ENCODE data around the gene MUSTN1. TPM values are rescaled to one million over a fixed set of nuclear protein-coding genes. Genes with fewer than 3 reads are reported as not detected.

The MUSTN1 gene
- total RNA-seq, 2 experiments from 2014 or later = not detected

DNA sequence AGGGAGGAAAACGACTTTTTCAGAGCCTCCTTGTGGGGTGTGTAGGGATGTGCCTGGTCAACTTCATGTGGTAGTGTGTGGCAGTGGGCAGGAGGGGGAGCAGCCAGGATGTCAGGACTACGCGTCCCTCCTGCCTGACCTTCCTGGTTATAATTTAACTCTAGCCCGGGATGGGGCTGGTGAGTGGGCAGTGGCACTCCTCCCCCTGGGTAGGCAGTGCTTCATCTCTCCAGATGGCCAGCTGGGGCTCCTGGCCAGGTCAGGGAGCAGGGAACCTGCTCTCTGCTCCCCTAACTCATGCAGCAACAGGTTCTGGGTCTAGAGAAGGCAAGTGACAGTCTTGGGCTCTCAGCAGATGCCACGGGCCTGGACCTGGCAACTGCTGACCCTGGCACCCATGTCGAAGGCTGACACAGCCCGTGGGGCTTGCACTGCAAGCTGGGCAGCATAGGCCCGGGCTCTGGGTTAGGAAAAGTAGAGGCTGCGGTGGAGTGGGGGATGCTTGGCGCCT is 6.9 kb downstream of the MUSTN1 start:
- Mint-ChIP-seq H3K27me3 (no peaks in the 10 kb centered on the region), H3K9me3 (no peaks in the 10 kb centered on the region), H3K4me1 (ENCODE audit: low read depth) (peaks cover 5% of the 10 kb centered on the region), H3K4me3 (no peak overlapping the region), H3K36me3 (ENCODE audit: low read depth) (no peaks in the 10 kb centered on the region), H3K27ac (no peak overlapping the region)
- CTCF ChIA-PET = interaction anchor here (1.4 kb wide), 1 partner anchor 29 kb away, joined by 4 read pairs; no protein-coding TSS in a partner anchor
- ATAC-seq (no peak), DNase-seq (no peak)
- TF ChIP-seq, protein P1, sequence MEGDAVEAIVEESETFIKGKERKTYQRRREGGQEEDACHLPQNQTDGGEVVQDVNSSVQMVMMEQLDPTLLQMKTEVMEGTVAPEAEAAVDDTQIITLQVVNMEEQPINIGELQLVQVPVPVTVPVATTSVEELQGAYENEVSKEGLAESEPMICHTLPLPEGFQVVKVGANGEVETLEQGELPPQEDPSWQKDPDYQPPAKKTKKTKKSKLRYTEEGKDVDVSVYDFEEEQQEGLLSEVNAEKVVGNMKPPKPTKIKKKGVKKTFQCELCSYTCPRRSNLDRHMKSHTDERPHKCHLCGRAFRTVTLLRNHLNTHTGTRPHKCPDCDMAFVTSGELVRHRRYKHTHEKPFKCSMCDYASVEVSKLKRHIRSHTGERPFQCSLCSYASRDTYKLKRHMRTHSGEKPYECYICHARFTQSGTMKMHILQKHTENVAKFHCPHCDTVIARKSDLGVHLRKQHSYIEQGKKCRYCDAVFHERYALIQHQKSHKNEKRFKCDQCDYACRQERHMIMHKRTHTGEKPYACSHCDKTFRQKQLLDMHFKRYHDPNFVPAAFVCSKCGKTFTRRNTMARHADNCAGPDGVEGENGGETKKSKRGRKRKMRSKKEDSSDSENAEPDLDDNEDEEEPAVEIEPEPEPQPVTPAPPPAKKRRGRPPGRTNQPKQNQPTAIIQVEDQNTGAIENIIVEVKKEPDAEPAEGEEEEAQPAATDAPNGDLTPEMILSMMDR (IDR thresholded peaks at IDR 0.05) = no peak
- intact Hi-C loops (cut with micrococcal nuclease) = no loop called here
- POLR2A ChIA-PET = no interaction called here

DNA sequence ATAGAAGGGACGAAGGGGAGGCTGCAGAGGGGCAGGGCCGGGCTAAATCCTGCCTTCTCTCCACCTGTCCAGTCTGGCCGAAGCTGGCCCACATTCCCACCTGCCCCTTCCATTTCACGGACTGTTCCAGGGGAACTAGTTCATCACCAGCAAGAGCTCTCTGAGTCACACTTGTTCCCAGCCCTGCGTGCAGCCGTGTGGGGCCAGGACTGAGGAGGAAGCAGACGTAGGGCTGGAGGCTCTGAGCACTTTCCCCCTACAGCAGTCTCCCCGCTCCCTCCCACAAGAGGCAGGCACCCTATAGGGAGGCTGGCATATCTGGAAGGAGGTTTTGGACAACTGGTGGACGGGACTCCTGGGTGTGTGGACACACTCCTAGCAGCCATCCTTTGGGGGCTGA is 7.4 kb downstream of the MUSTN1 start:
- Mint-ChIP-seq H3K4me3 (no peak overlapping the region), H3K27ac (no peak overlapping the region)
- POLR2A ChIA-PET = no interaction called here

DNA sequence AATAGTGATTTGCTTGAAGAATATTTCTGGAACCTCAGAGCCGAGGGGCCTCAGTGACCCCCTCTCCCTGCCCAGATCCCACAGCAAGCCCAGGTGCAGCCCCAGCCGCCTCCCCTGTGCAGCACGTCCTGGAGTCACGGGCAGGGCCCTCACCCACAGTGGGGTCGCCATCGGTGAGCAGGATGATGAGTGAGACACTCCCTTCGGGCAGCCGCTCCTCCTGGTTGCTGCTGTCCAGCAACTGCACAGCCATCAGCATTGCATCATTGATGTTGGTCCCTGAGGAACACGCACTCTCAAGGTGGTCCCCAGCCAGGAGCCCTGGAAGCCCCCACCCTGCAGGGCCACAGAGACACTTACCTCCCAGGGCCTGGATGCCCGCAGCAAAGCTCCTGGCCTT is 10.8 kb downstream of the MUSTN1 start:
- no peak for ATAC-seq
- CTCF ChIA-PET = interaction anchor here (3.9 kb wide), 1 partner anchor 25 kb away, joined by 17 read pairs; no protein-coding TSS in a partner anchor
- H3K36me3 Mint-ChIP-seq (ENCODE audit: low read depth) = no peaks in the 10 kb centered on the region
- POLR2A ChIA-PET = no interaction called here
- no peak for DNase-seq
- H3K27me3 Mint-ChIP-seq = no peaks in the 10 kb centered on the region
- intact Hi-C loops (cut with micrococcal nuclease) = no loop called here
- H3K4me1 Mint-ChIP-seq (ENCODE audit: low read depth) = no peaks in the 10 kb centered on the region
- H3K4me3 Mint-ChIP-seq = no peak overlapping the region
- TF ChIP-seq, protein P1 (IDR thresholded peaks at IDR 0.05) = no peak
- no peak overlapping the region for H3K27ac Mint-ChIP-seq
- H3K9me3 Mint-ChIP-seq = no peaks in the 10 kb centered on the region

More for the DNA sequence above, 7.4 kb downstream of the MUSTN1 start:
- intact Hi-C loops (cut with micrococcal nuclease) = no loop called here
- TF ChIP-seq, protein P1 (IDR thresholded peaks at IDR 0.05) = no peak
- DNase-seq (no peak), ATAC-seq (no peak)
- H3K27me3 Mint-ChIP-seq = no peaks in the 10 kb centered on the region
- peaks cover 5% of the 10 kb centered on the region for H3K4me1 Mint-ChIP-seq (ENCODE audit: low read depth)
- CTCF ChIA-PET = interaction anchor here (1.4 kb wide), 1 partner anchor 29 kb away, joined by 4 read pairs; no protein-coding TSS in a partner anchor
- H3K9me3 Mint-ChIP-seq = no peaks in the 10 kb centered on the region
- H3K36me3 Mint-ChIP-seq (ENCODE audit: low read depth) = no peaks in the 10 kb centered on the region

DNA sequence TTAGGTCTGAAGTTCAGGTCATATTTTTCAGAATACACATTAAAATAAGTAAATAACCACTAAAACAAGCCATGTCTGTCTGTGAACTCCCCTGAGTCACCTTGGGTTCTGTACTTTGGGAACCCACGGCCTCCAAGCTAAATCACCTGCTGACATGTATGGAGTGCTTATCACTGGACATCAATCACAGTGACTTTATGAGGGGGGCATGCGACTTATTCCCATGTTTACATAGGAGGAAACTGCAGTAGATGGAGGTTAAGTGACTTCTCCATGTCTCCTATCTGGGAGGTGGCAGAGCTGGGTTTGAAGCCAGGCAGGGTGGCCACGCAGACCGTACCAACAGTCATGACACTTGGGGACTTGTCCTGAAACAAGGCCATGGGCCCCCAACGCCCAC is 12.5 kb downstream of the MUSTN1 start:
- POLR2A ChIA-PET = no interaction called here

DNA sequence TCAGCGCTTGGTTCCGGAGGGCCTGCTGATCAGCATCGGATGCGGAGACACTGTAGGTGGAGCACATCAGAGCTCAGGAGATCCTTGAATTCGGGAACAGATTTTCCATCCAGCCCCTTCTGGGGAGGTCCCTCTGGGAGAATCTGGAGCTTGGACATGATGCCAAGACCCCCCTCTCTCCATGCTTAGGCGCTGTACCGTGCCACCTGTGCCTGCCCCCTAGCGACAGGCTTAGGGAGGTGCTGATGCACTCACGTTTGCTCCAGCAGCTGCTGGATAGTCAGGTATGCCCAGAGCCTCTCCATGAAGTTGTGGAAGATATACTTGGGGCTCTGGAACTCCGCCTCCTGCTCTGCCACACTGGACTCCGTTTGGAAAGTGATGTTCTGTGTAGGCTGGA is 14.1 kb downstream of the MUSTN1 start:
- peak; percentile 84 for ATAC-seq
- Mint-ChIP-seq H3K36me3 (ENCODE audit: low read depth) (no peaks in the 10 kb centered on the region), H3K27me3 (no peaks in the 10 kb centered on the region), H3K4me3 (no peak overlapping the region), H3K27ac (no peak overlapping the region), H3K4me1 (ENCODE audit: low read depth) (no peaks in the 10 kb centered on the region), H3K9me3 (no peaks in the 10 kb centered on the region)
- TF ChIP-seq, protein P1 (IDR thresholded peaks at IDR 0.05) = peak; percentile 66
- ChIA-PET CTCF (interaction anchor here (0.6 to 3.9 kb wide), 24 partner anchors 9 to 312 kb away, joined by 3 to 17 read pairs (median 3); partner anchors contain the start of gene ITIH4), POLR2A (no interaction called here)
- intact Hi-C loops (cut with micrococcal nuclease) = no loop called here
- DNase-seq = peak; percentile 39

More for the DNA sequence above, 12.5 kb downstream of the MUSTN1 start:
- TF ChIP-seq, protein P1 (IDR thresholded peaks at IDR 0.05) = no peak
- Mint-ChIP-seq H3K4me1 (ENCODE audit: low read depth) (no peaks in the 10 kb centered on the region), H3K9me3 (no peaks in the 10 kb centered on the region), H3K27me3 (no peaks in the 10 kb centered on the region), H3K4me3 (no peak overlapping the region), H3K36me3 (ENCODE audit: low read depth) (no peaks in the 10 kb centered on the region), H3K27ac (no peak overlapping the region)
- intact Hi-C loops (cut with micrococcal nuclease) = no loop called here
- no peak for DNase-seq
- ATAC-seq = no peak
- CTCF ChIA-PET = interaction anchor here (0.9 to 3.9 kb wide), 6 partner anchors 11 to 102 kb away, joined by 3 to 17 read pairs (median 4); no protein-coding TSS in a partner anchor
